Lung (tissue), 12 donors: Measurements from ENCODE around the gene NIT2. TPM values are rescaled to one million over a fixed set of nuclear protein-coding genes. Genes with fewer than 3 reads are reported as not detected.
A peak's percentile ranks its signal among the peaks of the same experiment; 100 is the strongest.

Experiments
- ATAC-seq: fragments of 200-7000 bp; cut with Tn5 transposase; one replicate; pipeline ENCODE4 v1.9.1; 2020; ENCODE audit warnings: moderate number of reproducible peaks; ENCODE audit not compliant: insufficient read depth, low FRiP score
- DNase-seq, 3 donors: peaks; one replicate each; pipeline ENCODE4 v3.0.0-alpha.2; 2013 to 2017
- H3K27ac ChIP-seq, 2 donors: one replicate each; pipeline ENCODE4 v1.5.1; 2013; ENCODE audit warnings: mild to moderate bottlenecking in 2 of 2, moderate library complexity in 2 of 2, control low read depth in 1 of 2, inconsistent platforms in 1 of 2, low read depth in 1 of 2, low read length in 1 of 2
- H3K27me3 ChIP-seq, 3 donors: one replicate each; pipeline ENCODE4 v1.5.1; 2013; ENCODE audit warnings: low read length in 2 of 3; ENCODE audit not compliant: control insufficient read depth in 3 of 3, insufficient read depth in 3 of 3
- H3K36me3 ChIP-seq, 4 donors: one replicate each; pipeline ENCODE4 v1.5.1; 2013; ENCODE audit warnings: low read length in 4 of 4, mild to moderate bottlenecking in 1 of 4, moderate library complexity in 1 of 4; ENCODE audit not compliant: control insufficient read depth in 4 of 4, insufficient read depth in 4 of 4
- H3K4me1 ChIP-seq, 5 donors: one replicate each; pipeline ENCODE4 v1.5.1; 2013; ENCODE audit warnings: low read length in 5 of 5, mild to moderate bottlenecking in 2 of 5, moderate library complexity in 1 of 5; ENCODE audit not compliant: control insufficient read depth in 5 of 5, insufficient read depth in 5 of 5
- H3K4me3 ChIP-seq: one replicate; pipeline ENCODE4 v1.5.1; 2013; ENCODE audit warnings: mild to moderate bottlenecking, control low read depth, moderate library complexity
- H3K9ac ChIP-seq, 2 donors: one replicate each; pipeline ENCODE4 v1.5.1; 2013; ENCODE audit warnings: low read length in 2 of 2, control low read depth in 1 of 2; ENCODE audit not compliant: insufficient read depth in 1 of 2
- H3K9me3 ChIP-seq, 4 donors: one replicate each; pipeline ENCODE4 v1.5.1; 2013; ENCODE audit warnings: low read length in 3 of 4, mild to moderate bottlenecking in 1 of 4, moderate library complexity in 1 of 4; ENCODE audit not compliant: control insufficient read depth in 4 of 4, insufficient read depth in 3 of 4
- WGBS, 2 donors: extraction: QIAGEN DNeasy Blood & Tissue Kit; methylation state at CpG; one replicate each; pipeline ENCODE4 v1.1.7; 2013; 5-methylcytosine and 5-hydroxymethylcytosine counted together
- polyA plus RNA-seq, 2 donors: library from polyadenylated mRNA; stranded (reverse); fragments of 200-250 nt; gene quantifications; one replicate each; pipeline ENCODE4 v1.2.1, GENCODE V29; 2013
- total RNA-seq, 2 donors: library from RNA; depleted of rRNA in 1 of 2; stranded (reverse); fragments of >200 nt in 1 of 2; gene quantifications; one replicate each; pipeline ENCODE4 v1.2.1, GENCODE V29; 2014 to 2021
- TF ChIP-seq, protein P1 (sequence below): IDR thresholded peaks from 2 replicates; pipeline ENCODE4 v1.5.1; 2012; ENCODE audit warnings: mild to moderate bottlenecking; ENCODE audit errors: control extremely low read depth, extremely low read depth
- donor health status: control.
- donor health status: control.
- donor health status: Bipolar disorder and iron deficiency.
- donor health status: healthy.
- donor health status: DM: yes; HTN: yes; CAD: no.

The NIT2 gene
- total and polyA plus RNA-seq, 4 donors = 20.2 to 42.0 (median 29.3) TPM

DNA sequence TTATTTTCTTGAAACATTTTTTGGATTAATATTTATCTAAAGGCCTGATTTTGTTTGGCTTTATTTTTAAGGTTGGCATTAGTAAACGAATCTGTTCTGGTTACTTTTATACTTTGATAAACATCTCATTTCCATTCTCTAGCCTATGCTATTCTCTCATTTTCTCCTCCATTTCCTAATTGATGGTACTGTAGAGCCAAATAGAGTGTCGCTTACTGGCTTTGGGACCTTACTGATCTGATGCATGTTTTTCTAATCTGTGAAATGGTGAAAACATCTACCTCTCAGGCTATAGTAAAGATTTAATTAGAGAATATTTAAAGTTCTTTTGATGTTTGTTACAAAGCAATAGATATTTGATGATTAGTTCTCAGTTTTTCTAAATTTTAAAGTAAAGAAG is 68.3 kb downstream of the NIT2 start:
- ATAC-seq = no peak
- Histone ChIP-seq H3K4me1 (peaks cover 5 to 32% (median 14%) of the 10 kb centered on the region in 5 donors), H3K4me3 (no peak overlapping the region), H3K9me3 (peaks cover 0 to 2% (median 0%) of the 10 kb centered on the region in 4 donors), H3K27me3 (no peaks in the 10 kb centered on the region), H3K9ac (peak overlapping the region in 1 of 2 donors; percentile 100), H3K27ac (no peak overlapping the region), H3K36me3 (peaks cover 0 to 8% (median 0%) of the 10 kb centered on the region in 4 donors)
- DNase-seq = peak in 2 of 3 donors; percentile 51 to 56
- 57 to 75% methylated on average over 2 of the region's 2 CpGs for WGBS, 2 donors
- TF ChIP-seq, protein P1, sequence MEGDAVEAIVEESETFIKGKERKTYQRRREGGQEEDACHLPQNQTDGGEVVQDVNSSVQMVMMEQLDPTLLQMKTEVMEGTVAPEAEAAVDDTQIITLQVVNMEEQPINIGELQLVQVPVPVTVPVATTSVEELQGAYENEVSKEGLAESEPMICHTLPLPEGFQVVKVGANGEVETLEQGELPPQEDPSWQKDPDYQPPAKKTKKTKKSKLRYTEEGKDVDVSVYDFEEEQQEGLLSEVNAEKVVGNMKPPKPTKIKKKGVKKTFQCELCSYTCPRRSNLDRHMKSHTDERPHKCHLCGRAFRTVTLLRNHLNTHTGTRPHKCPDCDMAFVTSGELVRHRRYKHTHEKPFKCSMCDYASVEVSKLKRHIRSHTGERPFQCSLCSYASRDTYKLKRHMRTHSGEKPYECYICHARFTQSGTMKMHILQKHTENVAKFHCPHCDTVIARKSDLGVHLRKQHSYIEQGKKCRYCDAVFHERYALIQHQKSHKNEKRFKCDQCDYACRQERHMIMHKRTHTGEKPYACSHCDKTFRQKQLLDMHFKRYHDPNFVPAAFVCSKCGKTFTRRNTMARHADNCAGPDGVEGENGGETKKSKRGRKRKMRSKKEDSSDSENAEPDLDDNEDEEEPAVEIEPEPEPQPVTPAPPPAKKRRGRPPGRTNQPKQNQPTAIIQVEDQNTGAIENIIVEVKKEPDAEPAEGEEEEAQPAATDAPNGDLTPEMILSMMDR = no peak

DNA sequence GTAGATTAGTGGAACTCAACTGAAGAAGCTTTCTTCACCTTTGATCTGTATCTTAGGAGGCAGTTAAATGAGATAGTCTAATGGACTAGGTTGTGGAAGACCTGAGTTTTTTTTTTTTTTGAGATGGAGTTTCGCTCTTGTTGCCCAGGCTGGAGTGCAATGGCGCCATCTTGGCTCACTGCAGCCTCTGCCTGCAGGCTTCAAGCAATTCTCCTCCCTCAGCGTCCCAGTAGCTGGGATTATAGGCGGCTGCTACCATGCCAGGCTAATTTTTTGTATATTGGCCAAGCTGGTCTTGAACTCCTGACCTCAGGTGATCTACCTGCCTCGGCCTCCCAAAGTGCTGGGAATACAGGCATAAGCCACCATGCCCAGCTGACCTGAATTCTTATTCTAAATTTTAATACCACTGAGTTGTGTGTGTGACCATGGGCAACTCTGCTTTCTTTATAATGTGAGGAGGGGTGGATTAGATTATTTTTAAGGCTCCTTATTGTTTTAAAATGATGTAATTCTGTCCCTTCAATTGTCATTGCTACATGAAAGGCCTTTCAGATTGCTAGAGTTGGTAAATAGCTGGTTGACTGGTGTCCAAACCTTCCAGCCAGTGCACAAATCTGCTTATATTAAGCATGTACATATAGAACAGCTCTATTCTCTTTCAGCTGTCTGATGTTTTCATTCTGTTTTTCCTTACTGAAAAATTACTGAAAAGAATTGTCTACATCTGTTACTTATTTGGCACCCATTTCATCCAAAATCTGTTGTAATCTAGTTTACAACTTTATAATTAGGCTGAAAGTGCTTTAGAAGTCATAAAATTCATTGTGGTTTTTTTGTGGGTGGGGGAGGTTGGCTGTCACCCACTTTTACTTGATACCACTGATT is 69.0 kb downstream of the NIT2 start:
- WGBS, 2 donors = 80 to 91% methylated on average over 5 of the region's 5 CpGs
- no peak overlapping the region for H3K4me3 ChIP-seq
- ATAC-seq (no peak), DNase-seq (peak in 2 of 3 donors; percentile 62 to 63)
- peak overlapping the region in 1 of 2 donors; percentile 100 for H3K9ac ChIP-seq
- peaks cover 0 to 8% (median 0%) of the 10 kb centered on the region in 4 donors for H3K36me3 ChIP-seq
- H3K4me1 ChIP-seq = peaks cover 5 to 32% (median 12%) of the 10 kb centered on the region in 5 donors
- no peaks in the 10 kb centered on the region for H3K27me3 ChIP-seq
- no peak overlapping the region for H3K27ac ChIP-seq
- TF ChIP-seq, protein P1 = no peak
- peaks cover 0 to 3% (median 1%) of the 10 kb centered on the region in 4 donors for H3K9me3 ChIP-seq

DNA sequence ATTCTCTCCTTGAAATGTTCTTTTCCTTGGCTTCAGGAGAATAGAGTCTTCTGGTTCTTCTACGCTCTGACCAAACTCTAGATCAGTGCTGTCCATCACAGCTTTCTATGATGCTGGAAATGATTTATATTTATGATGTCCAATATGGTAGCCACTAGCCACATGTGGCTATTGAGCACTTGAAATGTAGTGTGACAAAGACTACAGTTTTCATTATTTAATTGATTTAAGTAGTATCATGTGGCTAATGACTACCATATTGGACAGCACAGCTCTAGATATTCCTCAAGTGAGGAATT is 69.6 kb downstream of the NIT2 start:
- H3K9me3 ChIP-seq = peaks cover 0 to 3% (median 1%) of the 10 kb centered on the region in 4 donors
- no peak overlapping the region for H3K27ac ChIP-seq
- H3K27me3 ChIP-seq = no peaks in the 10 kb centered on the region
- TF ChIP-seq, protein P1 = no peak
- H3K4me1 ChIP-seq = peaks cover 5 to 31% (median 6%) of the 10 kb centered on the region in 5 donors
- WGBS, 2 donors = 97% methylated on average over 1 of the region's 1 CpG
- H3K36me3 ChIP-seq = peaks cover 0 to 11% (median 0%) of the 10 kb centered on the region in 4 donors
- ATAC-seq (no peak), DNase-seq (no peak)
- no peak overlapping the region for H3K9ac ChIP-seq
- H3K4me3 ChIP-seq = no peak overlapping the region
